GM12878 (cell line): ENCODE measurements around the gene FGF12. TPM values are rescaled to one million over a fixed set of nuclear protein-coding genes. Genes with fewer than 3 reads are reported as not detected.

Source experiments
- ATAC-seq: fragments of 200-7000 bp; cut with Tn5 transposase; 3 replicates; pipeline ENCODE4 v1.9.1; 2020; ENCODE audit warnings: mild to moderate bottlenecking, moderate library complexity
- BruUV-seq: library from RNA; stranded (reverse); fragments of 400-500 nt; replicated peaks from 2 replicates; lab custom pipeline; 2021; lab: Mats Ljungman, UMichigan
- CTCF ChIA-PET: fragments of 300-600 bp; sonication (Branson Sonifier 250); formaldehyde crosslinking; extraction: SDS; loops from one replicate; lab custom pipeline; 2021; ENCODE audit warnings: inconsistent platforms; lab: Yijun Ruan, JAX
- POLR2A ChIA-PET: fragments of 350-600 bp; formaldehyde crosslinking; extraction: SDS; loops from one replicate; lab custom pipeline; 2021; ENCODE audit warnings: inconsistent platforms; lab: Charles Lee
- RAD21 ChIA-PET: fragments of 300-600 bp; sonication (Branson Sonifier 250); formaldehyde crosslinking; loops from one replicate; lab custom pipeline; 2023; ENCODE audit warnings: antibody characterized with exemption; ENCODE audit not compliant: unreplicated experiment; lab: Charles Lee
- SMC1A ChIA-PET: fragments of 300-600 bp; sonication (Branson Sonifier 250); formaldehyde crosslinking; loops from one replicate; lab custom pipeline; 2023; ENCODE audit not compliant: unreplicated experiment, uncharacterized antibody; lab: Charles Lee
- DNase-seq: peaks from one replicate; pipeline ENCODE4 v3.0.0-alpha.2; 2011; ENCODE audit warnings: low read depth, low spot score
- FAIRE-seq: peaks from 3 replicates; lab custom pipeline; 2011; peaks lifted over from hg19 to GRCh38; lab: Jason Lieb, UNC
- H2AFZ ChIP-seq: 2 replicates; pipeline ENCODE4 v1.6.0; 2011; ENCODE audit warnings: low read depth, low read length, control low read depth; ENCODE audit not compliant: control insufficient read depth
- H3K27ac ChIP-seq: 2 replicates; pipeline ENCODE4 v1.5.1; 2011; ENCODE audit warnings: control low read depth; ENCODE audit not compliant: control insufficient read depth, insufficient read depth
- H3K27me3 ChIP-seq, 2 experiments: replicated peaks in 1 of 2; 2 replicates each; pipeline versions ENCODE4 v1.6.0 to v1.6.1; 2011; ENCODE audit warnings: low read length in 1 of 2; ENCODE audit not compliant: control insufficient read depth in 2 of 2, insufficient read depth in 2 of 2
- H3K36me3 ChIP-seq, 2 experiments: 2 replicates each; pipeline ENCODE4 v1.5.1; 2011; ENCODE audit warnings: low read length in 1 of 2; ENCODE audit not compliant: control insufficient read depth in 2 of 2, insufficient read depth in 2 of 2
- H3K4me1 ChIP-seq: 2 replicates; pipeline ENCODE4 v1.6.1; 2011; ENCODE audit warnings: mild to moderate bottlenecking, low read length, moderate library complexity, mixed read lengths; ENCODE audit not compliant: control insufficient read depth, insufficient read depth
- H3K4me2 ChIP-seq: 2 replicates; pipeline ENCODE4 v1.6.0; 2011; ENCODE audit warnings: control low read depth; ENCODE audit not compliant: control insufficient read depth, insufficient read depth
- H3K4me3 ChIP-seq: fragments of 200-600 bp; sonication (generic); 2 replicates; pipeline ENCODE4 v1.5.1; 2016
- H3K79me2 ChIP-seq: 2 replicates; pipeline ENCODE4 v1.6.0; 2011; ENCODE audit warnings: low read length; ENCODE audit not compliant: control insufficient read depth, insufficient read depth
- H3K9ac ChIP-seq: 2 replicates; pipeline ENCODE4 v1.8.0; 2011; ENCODE audit warnings: low read length, control low read depth, mixed read lengths; ENCODE audit not compliant: control insufficient read depth, insufficient read depth
- H3K9me3 ChIP-seq: replicated peaks from 3 replicates; pipeline ENCODE4 v1.5.1; 2011; ENCODE audit warnings: mild to moderate bottlenecking, low read length; ENCODE audit not compliant: control insufficient read depth, insufficient read depth
- H4K20me1 ChIP-seq: 2 replicates; pipeline ENCODE4 v1.6.0; 2011; ENCODE audit not compliant: control insufficient read depth, insufficient read depth
- ATF7 ChIP-seq: fragments of 450-650 bp; IDR thresholded peaks from 2 replicates; pipeline ENCODE4 v1.6.1; 2016; ENCODE audit warnings: low read depth, mild to moderate bottlenecking
- FOS ChIP-seq: IDR thresholded peaks from 3 replicates; pipeline ENCODE4 v1.6.1; 2011; ENCODE audit warnings: borderline replicate concordance; ENCODE audit not compliant: insufficient read length; ENCODE audit errors: extremely low read depth
- IRF4 ChIP-seq: IDR thresholded peaks from 2 replicates; pipeline ENCODE4 v1.6.1; 2011; ENCODE audit warnings: low read depth, low read length
- NBN ChIP-seq: fragments of 450-650 bp; IDR thresholded peaks from 2 replicates; pipeline ENCODE4 v1.6.1; 2016
- NFYA ChIP-seq: IDR thresholded peaks from 2 replicates; pipeline ENCODE4 v1.6.1; 2011; ENCODE audit warnings: low read depth, mild to moderate bottlenecking, low read length, improper control_type of control experiment, borderline replicate concordance
- NR2C2 ChIP-seq: IDR thresholded peaks from 2 replicates; pipeline ENCODE4 v1.6.1; 2011; ENCODE audit warnings: borderline replicate concordance, low read depth; ENCODE audit not compliant: control insufficient read depth, insufficient read length
- WGBS: methylation state at CpG from one replicate; pipeline ENCODE4 v1.1.6; 2016; ENCODE audit warnings: low lambda C conversion rate; ENCODE audit not compliant: insufficient replicate concordance, insufficient coverage; ENCODE audit errors: missing lambda C conversion rate; 5-methylcytosine and 5-hydroxymethylcytosine counted together
- in situ Hi-C: fragments of 300-500 bp; cut with MboI; formaldehyde crosslinking; loops from 9 replicates; pipeline ENCODE4 v1.14.3; 2018; ENCODE audit warnings: mixed read lengths
- intact Hi-C: fragments of 100-400 bp; cut with micrococcal nuclease; formaldehyde crosslinking; loops from one replicate; pipeline ENCODE4 v1.14.2; 2022; ENCODE audit not compliant: unreplicated experiment
- polyA plus RNA-seq, 11 experiments: library from polyadenylated mRNA; depleted of rRNA in 4 of 11; unstranded in 6 of 11; stranded (reverse) in 5 of 11; fragments of >200 nt; fragmentation: Nextera tagmentation in 4 of 11; fragmentation: Illumina TruSeq in 1 of 11; extraction: Ambion mirVana in 4 of 11; extraction: Trizol in 1 of 11; gene quantifications; 1 replicate in 1 of 11; 2 replicates in 10 of 11; pipeline versions ENCODE4 v1.2.1 to v1.2.3, GENCODE V29; 2011 to 2016; ENCODE audit warnings: inconsistent platforms in 2 of 11, missing spikeins in 2 of 11, low read depth in 1 of 11
- total RNA-seq, 4 experiments: library from RNA; depleted of rRNA in 3 of 4; stranded (reverse); fragments of >200 nt in 3 of 4; fragmentation: Illumina TruSeq in 1 of 4; extraction: Trizol in 1 of 4; gene quantifications; 2 replicates each; pipeline versions ENCODE4 v1.2.1 to v1.2.3, GENCODE V29; 2013 to 2021
- TF ChIP-seq, protein P1 (sequence below): fragments of 450-650 bp; IDR thresholded peaks from 2 replicates; pipeline ENCODE4 v1.6.1; 2018; ENCODE audit warnings: mild to moderate bottlenecking, low read depth, moderate library complexity; ENCODE audit not compliant: partially characterized antibody
- TF ChIP-seq, protein P2 (sequence below): fragments of 450-650 bp; IDR thresholded peaks from 2 replicates; pipeline ENCODE4 v1.6.1; 2017; ENCODE audit warnings: low read depth, mild to moderate bottlenecking, moderate library complexity
- TF ChIP-seq, protein P3 (sequence below): fragments of 450-650 bp; IDR thresholded peaks from 2 replicates; pipeline ENCODE4 v1.6.1; 2017; ENCODE audit warnings: mild to moderate bottlenecking, low read depth, inconsistent platforms; ENCODE audit not compliant: poor library complexity, severe bottlenecking
- TF ChIP-seq, protein P4 (sequence below): fragments of 450-650 bp; IDR thresholded peaks from 2 replicates; pipeline ENCODE4 v1.6.1; 2014; ENCODE audit warnings: mild to moderate bottlenecking
- TF ChIP-seq, protein P5 (sequence below): fragments of 450-650 bp; IDR thresholded peaks from 2 replicates; pipeline ENCODE4 v1.6.1; 2016; ENCODE audit warnings: mild to moderate bottlenecking
- TF ChIP-seq, protein P6 (sequence below): fragments of 450-650 bp; IDR thresholded peaks from 2 replicates; pipeline ENCODE4 v1.6.1; 2017; ENCODE audit warnings: mild to moderate bottlenecking

FGF12 gene
- total and polyA plus RNA-seq, 10 of the 15 experiments (the other 5 are each of a cell fraction or from before 2014, with no cell fraction given) = 0.03 to 0.43 (median 0.13) TPM; not detected in 7

DNA sequence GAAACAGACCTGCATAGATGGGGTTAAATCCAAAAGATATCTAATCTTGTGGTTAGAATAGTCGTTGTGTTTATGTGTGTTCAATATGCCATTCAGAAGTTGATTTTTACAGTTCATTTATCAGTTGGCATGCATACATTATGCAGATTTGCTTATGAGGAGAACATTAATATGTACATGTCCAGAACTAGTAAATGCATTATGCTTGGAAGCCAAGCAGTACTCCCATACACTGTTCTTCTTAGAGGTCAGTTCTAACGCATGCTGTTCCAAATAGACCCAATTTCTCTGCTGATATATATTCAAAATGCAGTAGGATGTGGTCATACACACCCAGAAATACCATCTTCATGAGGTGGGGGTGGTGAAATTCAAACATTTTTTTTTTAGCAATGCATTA, 956 bp downstream of the FGF12 start (continued):
- TF ChIP-seq, protein P1, sequence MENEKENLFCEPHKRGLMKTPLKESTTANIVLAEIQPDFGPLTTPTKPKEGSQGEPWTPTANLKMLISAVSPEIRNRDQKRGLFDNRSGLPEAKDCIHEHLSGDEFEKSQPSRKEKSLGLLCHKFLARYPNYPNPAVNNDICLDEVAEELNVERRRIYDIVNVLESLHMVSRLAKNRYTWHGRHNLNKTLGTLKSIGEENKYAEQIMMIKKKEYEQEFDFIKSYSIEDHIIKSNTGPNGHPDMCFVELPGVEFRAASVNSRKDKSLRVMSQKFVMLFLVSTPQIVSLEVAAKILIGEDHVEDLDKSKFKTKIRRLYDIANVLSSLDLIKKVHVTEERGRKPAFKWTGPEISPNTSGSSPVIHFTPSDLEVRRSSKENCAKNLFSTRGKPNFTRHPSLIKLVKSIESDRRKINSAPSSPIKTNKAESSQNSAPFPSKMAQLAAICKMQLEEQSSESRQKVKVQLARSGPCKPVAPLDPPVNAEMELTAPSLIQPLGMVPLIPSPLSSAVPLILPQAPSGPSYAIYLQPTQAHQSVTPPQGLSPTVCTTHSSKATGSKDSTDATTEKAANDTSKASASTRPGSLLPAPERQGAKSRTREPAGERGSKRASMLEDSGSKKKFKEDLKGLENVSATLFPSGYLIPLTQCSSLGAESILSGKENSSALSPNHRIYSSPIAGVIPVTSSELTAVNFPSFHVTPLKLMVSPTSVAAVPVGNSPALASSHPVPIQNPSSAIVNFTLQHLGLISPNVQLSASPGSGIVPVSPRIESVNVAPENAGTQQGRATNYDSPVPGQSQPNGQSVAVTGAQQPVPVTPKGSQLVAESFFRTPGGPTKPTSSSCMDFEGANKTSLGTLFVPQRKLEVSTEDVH = no peak
- TF ChIP-seq, protein P2, sequence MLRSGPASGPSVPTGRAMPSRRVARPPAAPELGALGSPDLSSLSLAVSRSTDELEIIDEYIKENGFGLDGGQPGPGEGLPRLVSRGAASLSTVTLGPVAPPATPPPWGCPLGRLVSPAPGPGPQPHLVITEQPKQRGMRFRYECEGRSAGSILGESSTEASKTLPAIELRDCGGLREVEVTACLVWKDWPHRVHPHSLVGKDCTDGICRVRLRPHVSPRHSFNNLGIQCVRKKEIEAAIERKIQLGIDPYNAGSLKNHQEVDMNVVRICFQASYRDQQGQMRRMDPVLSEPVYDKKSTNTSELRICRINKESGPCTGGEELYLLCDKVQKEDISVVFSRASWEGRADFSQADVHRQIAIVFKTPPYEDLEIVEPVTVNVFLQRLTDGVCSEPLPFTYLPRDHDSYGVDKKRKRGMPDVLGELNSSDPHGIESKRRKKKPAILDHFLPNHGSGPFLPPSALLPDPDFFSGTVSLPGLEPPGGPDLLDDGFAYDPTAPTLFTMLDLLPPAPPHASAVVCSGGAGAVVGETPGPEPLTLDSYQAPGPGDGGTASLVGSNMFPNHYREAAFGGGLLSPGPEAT = no peak
- TF ChIP-seq, protein P3, sequence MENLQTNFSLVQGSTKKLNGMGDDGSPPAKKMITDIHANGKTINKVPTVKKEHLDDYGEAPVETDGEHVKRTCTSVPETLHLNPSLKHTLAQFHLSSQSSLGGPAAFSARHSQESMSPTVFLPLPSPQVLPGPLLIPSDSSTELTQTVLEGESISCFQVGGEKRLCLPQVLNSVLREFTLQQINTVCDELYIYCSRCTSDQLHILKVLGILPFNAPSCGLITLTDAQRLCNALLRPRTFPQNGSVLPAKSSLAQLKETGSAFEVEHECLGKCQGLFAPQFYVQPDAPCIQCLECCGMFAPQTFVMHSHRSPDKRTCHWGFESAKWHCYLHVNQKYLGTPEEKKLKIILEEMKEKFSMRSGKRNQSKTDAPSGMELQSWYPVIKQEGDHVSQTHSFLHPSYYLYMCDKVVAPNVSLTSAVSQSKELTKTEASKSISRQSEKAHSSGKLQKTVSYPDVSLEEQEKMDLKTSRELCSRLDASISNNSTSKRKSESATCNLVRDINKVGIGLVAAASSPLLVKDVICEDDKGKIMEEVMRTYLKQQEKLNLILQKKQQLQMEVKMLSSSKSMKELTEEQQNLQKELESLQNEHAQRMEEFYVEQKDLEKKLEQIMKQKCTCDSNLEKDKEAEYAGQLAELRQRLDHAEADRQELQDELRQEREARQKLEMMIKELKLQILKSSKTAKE = no peak
- TF ChIP-seq NFYA (no peak), ATF7 (no peak)
- TF ChIP-seq, all 136 proteins: peak for 0

DNA sequence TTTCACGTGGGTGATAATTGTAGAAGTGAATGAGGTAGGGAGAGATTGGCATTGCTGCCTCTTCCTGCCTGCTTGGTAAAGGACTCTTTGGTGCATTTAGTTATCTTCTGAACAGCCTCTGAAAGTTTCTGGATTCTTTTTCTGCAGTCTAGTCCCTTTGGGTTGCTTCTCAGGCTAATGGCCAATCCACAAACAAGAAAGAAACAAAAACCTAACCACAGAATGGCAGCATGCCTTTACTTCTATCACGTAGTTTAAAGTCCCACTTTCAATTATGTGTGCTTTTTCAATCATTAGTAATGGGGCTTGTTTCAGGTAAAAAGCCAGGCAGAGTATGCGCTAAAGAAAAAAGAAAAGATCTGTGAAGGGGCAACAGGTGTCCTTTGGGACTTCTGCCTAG, 7.4 kb downstream of the FGF12 start:
- H3K79me2 ChIP-seq = no peaks in the 10 kb centered on the region
- in situ Hi-C loops = no loop called here
- BruUV-seq = no TSS peak
- POLR2A ChIA-PET = no interaction called here
- no peak for DNase-seq
- H3K27ac ChIP-seq = no peak overlapping the region
- no peak overlapping the region for H3K4me3 ChIP-seq
- CTCF ChIA-PET = no interaction called here
- H3K9me3 ChIP-seq = no peaks in the 10 kb centered on the region
- FAIRE-seq = no peak
- H3K27me3 ChIP-seq = no peaks in the 10 kb centered on the region
- ATAC-seq = no peak
- no peak overlapping the region for H3K4me2 ChIP-seq
- no peaks in the 10 kb centered on the region for H3K4me1 ChIP-seq
- no peak overlapping the region for H2AFZ ChIP-seq
- WGBS = 30% methylated on average over 3 of the region's 3 CpGs
- intact Hi-C loops = no loop called here
- no peak overlapping the region for H3K9ac ChIP-seq
- SMC1A ChIA-PET = no interaction called here
- RAD21 ChIA-PET = no interaction called here
- H3K36me3 ChIP-seq = no peaks in the 10 kb centered on the region
- no peaks in the 10 kb centered on the region for H4K20me1 ChIP-seq
- TF ChIP-seq, protein P4, sequence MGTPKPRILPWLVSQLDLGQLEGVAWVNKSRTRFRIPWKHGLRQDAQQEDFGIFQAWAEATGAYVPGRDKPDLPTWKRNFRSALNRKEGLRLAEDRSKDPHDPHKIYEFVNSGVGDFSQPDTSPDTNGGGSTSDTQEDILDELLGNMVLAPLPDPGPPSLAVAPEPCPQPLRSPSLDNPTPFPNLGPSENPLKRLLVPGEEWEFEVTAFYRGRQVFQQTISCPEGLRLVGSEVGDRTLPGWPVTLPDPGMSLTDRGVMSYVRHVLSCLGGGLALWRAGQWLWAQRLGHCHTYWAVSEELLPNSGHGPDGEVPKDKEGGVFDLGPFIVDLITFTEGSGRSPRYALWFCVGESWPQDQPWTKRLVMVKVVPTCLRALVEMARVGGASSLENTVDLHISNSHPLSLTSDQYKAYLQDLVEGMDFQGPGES = no peak
- TF ChIP-seq, protein P5, sequence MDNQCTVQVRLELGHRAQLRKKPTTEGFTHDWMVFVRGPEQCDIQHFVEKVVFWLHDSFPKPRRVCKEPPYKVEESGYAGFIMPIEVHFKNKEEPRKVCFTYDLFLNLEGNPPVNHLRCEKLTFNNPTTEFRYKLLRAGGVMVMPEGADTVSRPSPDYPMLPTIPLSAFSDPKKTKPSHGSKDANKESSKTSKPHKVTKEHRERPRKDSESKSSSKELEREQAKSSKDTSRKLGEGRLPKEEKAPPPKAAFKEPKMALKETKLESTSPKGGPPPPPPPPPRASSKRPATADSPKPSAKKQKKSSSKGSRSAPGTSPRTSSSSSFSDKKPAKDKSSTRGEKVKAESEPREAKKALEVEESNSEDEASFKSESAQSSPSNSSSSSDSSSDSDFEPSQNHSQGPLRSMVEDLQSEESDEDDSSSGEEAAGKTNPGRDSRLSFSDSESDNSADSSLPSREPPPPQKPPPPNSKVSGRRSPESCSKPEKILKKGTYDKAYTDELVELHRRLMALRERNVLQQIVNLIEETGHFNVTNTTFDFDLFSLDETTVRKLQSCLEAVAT = no peak
- TF ChIP-seq NBN = no peak
- TF ChIP-seq NR2C2 = no peak
- TF ChIP-seq FOS = no peak
- no peak for TF ChIP-seq IRF4
- TF ChIP-seq, protein P6, sequence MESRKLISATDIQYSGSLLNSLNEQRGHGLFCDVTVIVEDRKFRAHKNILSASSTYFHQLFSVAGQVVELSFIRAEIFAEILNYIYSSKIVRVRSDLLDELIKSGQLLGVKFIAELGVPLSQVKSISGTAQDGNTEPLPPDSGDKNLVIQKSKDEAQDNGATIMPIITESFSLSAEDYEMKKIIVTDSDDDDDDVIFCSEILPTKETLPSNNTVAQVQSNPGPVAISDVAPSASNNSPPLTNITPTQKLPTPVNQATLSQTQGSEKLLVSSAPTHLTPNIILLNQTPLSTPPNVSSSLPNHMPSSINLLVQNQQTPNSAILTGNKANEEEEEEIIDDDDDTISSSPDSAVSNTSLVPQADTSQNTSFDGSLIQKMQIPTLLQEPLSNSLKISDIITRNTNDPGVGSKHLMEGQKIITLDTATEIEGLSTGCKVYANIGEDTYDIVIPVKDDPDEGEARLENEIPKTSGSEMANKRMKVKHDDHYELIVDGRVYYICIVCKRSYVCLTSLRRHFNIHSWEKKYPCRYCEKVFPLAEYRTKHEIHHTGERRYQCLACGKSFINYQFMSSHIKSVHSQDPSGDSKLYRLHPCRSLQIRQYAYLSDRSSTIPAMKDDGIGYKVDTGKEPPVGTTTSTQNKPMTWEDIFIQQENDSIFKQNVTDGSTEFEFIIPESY = no peak
